Bone marrow (tissue), 2 donors: ENCODE data around the gene OR2A42.
"Not testable (repeated sequence)": the region's sequence is repeated elsewhere in the genome, so short reads cannot be mapped to it uniquely, and the experiment has no call there.

ENCODE experiments used
- DNase-seq, 2 donors: peaks; one replicate each; lab custom pipeline; 2025; lab: John Stamatoyannopoulos, UW

Gene OR2A42, protein sequence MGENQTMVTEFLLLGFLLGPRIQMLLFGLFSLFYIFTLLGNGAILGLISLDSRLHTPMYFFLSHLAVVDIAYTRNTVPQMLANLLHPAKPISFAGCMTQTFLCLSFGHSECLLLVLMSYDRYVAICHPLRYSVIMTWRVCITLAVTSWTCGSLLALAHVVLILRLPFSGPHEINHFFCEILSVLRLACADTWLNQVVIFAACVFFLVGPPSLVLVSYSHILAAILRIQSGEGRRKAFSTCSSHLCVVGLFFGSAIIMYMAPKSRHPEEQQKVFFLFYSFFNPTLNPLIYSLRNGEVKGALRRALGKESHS

DNA sequence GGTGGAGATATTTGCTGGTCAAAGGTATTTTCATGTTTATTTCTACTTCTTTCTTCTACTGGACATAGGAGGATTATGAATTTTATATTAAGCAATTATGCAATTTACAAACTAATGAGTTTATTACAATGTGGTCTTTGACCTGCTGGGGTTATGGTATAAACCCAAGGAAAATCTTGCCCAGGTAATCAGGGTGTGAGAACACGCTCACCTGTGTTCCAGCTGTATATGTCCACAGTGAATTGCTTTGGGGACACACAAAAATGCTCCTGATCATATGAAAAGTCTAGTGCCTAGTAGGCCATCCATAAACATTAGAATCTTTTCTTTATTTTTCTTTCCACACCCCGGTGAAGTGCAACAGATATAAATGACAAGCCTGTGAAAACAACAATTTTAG is at the start of gene OR2A42:
TSS of gene OR2A42 (minus strand) at position 241 of the 400 bp plus-strand sequence. CDS start 6,762 bp downstream, outside the sequence.
- DNase-seq = not testable (repeated sequence)

DNA sequence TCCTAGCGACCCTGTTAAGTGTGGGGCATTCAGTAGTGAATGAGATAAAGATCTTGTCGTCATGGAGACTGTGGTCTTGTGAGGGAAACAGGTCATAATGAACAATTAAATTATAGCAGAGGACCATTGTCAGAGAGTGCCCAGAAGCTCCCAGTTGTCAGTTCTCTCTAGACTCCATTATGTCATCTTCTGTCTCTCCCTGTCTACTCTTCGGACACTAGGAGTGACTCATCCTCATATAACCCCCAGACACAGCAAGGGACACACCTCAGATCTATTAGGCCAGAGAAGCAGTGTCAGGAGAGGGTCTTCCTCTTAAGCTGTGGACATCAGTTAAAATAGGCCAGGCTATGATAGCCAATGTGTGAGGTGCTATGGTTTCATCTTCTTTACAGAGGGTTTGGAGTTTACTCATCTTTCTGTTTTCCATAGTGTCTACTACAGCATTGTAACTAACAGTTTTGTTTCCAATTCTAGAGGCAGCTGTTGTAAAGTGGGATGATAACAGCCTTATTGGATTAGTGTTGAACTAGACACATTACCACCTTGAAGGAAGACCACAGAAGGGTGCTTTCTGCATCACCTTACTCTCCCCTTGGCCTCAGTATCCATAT is 47.9 kb upstream of the OR2A42 start:
- DNase-seq = not testable (repeated sequence)

- not testable (repeated sequence) for DNase-seq
These were observed 44.3 kb upstream of the OR2A42 start for GRCh38 chr7:144283716-144284115.

DNA sequence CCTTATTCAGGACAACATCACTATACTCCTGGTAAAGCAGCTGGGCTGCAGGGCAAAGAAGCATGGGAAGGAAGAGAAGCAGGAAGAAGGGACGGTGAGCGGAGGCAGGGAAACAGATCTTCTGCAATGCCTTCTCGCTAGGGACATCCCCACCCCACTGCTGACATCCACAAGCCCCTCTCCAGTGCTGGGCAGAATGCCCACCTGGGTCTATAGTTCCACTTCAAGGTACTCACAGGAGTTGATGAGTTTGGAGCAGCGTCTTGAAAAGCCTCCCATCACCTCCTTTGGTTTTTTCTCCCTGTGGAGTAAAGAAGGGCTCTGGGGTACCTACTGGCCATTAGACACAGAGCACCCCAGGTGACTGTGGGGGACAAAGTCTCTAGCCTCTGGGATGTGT is 43.1 kb upstream of the OR2A42 start:
- not testable (repeated sequence) for DNase-seq

DNA sequence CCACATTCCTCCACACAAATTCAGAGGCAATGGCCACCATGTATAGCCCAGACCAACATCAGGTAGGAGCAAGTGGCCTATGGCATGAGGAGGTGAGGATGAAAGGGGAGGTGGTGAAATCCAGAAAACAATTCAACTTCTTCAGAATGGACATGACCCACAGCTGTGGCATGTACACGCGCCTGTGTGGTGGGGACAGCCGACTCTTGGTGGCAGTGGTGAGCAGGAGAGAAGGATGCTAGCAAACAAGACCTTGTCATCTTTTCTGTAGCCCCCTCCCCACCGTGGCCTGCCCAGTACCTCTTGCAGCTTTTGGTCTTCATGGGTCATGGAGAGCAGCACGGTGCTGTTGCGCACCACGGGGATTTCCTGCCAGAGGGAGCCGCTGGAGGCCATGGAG is 42.6 kb upstream of the OR2A42 start:
- not testable (repeated sequence) for DNase-seq

- not testable (repeated sequence) for DNase-seq
These were observed 40.6 kb upstream of the OR2A42 start for GRCh38 chr7:144280010-144280409.

- DNase-seq = not testable (repeated sequence)
These were observed 35.9 kb upstream of the OR2A42 start for GRCh38 chr7:144275281-144275680.

- not testable (repeated sequence) for DNase-seq
These were observed 29.8 kb upstream of the OR2A42 start, which contains the start of gene CTAGE8 for GRCh38 chr7:144269188-144269587. CTAGE8 (minus strand) TSS chr7:144269288; CDS start chr7:144269250, 38 bp downstream.

GRCh38 chr7:144264692-144265091 is 25.3 kb upstream of the OR2A42 start, which contains the start of gene OR2A7:
OR2A7 (minus strand) TSS chr7:144264792; CDS start chr7:144259628, 5,164 bp downstream.
- not testable (repeated sequence) for DNase-seq

DNA sequence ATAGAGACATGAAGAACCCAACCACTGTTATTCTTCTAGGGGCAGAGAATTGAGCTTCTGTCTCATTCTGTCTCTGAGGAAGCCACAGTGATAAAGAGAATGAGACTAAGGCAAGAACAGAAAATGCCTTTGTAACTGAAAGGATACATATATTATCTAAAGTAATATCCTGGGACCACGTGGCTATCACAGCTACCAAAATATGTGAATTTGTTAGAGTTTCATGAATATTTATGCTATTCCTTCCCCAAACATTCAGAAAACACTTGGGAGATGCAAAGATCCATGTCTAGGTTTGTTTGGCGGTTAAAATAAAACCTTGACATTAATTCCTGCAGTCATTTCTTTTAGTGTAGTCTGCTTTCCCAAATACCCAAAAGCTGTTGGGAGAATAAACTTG is 22.7 kb upstream of the OR2A42 start:
- not testable (repeated sequence) for DNase-seq

- not testable (repeated sequence) for DNase-seq
These were observed 19.7 kb upstream of the OR2A42 start for GRCh38 chr7:144259067-144259466.

DNA sequence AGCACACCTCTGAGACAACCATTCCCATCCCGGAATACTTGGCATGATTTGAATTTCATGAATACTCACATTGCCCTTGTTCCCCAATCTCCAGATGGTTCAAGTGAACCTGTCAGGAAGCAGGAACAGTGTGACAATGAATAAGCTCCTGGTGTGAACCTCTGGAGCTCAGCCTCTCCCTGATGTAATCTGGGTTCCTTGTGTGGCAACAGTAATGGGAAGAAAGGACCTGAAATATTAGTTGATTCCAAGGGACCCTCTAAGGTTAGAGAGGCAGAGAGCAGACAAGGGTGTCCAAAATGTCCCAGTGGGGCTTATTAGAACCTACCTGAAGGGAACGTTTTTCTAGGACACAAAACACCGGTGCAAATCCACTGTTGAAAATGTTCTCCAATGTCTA is 16.7 kb upstream of the OR2A42 start:
- no peak for DNase-seq

GRCh38 chr7:144255471-144255897 is 16.1 kb upstream of the OR2A42 start:
- DNase-seq = no peak

- DNase-seq = not testable (repeated sequence)
These were observed 12.9 kb upstream of the OR2A42 start for GRCh38 chr7:144252307-144252706.

DNA sequence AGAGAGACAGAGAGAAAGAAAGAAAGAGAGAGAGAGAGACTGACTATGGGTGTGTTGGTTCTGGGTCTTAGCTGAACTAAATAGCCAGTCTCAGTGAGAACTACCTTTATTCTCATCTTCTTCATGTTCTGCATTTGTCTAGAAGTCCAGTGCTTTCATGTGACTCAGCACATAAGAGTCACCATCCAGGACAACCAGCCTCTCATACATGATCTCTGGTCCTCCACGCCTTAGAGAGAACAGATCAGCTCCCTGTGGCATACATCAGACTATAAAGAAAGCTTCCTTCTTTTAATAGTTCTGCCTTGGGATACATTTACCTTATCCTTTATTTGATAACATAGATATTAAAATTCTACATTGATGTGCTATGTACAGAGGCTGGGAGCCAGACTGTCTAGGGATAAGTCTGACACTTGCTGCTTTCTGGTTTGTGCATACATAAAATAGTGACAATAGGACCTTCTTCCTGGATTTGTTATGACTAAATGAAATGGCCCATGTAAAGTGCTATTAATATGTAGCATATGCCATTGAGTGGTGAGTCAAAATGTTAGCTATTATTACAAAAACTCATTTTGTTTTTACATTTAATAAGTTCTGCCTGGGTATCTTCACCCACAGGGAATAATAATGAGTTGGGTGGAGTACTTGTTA is 8.4 kb upstream of the OR2A42 start:
- DNase-seq = not testable (repeated sequence)

DNA sequence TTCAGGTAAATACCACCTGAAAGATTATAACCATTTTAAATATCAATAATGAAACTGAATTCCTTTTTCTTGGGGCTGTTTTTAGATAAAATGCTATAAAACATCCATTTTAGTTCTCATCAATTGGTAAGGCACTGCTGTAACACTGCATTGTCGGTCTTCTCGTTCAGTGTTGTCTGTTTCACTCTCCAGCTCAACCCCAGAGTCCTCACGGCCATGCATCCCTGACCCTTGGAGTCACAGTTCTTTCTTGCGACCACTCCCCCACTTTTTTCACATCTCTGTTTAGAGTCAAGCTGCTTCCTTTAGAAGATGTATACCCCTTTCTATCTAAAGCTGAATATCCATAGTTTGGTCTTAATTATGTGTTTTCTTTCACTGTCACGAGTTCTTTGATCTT is 7.6 kb upstream of the OR2A42 start:
- DNase-seq = not testable (repeated sequence)

GRCh38 chr7:144245372-144245771 is 6.0 kb upstream of the OR2A42 start:
- not testable (repeated sequence) for DNase-seq

- not testable (repeated sequence) for DNase-seq
These were observed 799 bp downstream of the OR2A42 start for GRCh38 chr7:144238530-144239082.

- not testable (repeated sequence) for DNase-seq
These were observed 6.4 kb downstream of the OR2A42 start for GRCh38 chr7:144233039-144233438.

DNA sequence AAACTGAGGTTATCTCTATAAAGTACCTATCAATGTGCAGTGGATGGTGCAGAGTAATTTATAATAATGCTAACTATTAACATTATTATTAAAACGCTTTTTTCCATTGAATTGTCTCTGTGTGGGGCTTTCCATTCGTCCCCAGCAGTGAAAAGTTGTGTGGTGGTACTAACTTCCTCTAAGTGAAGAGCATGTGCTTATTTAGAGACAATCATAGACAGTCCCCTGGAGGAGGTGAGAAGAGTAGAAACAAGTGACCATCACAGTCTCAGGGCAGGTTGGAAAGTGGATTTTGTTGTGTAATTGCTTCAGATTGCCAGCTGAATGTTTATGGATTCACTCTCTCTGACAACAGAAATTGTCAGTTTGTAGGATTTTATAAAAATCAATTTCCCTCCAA is 8.4 kb downstream of the OR2A42 start:
- DNase-seq = not testable (repeated sequence)

DNA sequence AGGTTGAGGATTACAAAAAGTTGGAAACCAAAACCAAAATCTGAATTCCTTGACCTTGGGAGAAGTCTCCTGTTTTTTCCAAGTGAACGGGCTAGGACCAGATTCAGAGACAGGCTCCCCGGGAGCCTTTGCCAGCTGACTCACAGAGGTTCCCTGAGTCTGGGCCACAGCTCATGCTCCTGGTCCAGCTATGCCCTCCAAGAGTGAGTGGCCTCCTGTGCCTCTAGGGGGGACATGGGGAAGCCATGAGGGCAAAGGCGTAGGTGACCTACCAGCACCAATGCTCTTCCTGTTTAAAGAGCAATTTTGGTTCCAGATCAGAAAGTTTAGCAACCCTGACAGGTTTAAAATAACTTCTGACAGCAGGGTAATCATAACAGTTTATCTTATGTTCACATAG is 10.6 kb downstream of the OR2A42 start:
- DNase-seq = not testable (repeated sequence)

DNA sequence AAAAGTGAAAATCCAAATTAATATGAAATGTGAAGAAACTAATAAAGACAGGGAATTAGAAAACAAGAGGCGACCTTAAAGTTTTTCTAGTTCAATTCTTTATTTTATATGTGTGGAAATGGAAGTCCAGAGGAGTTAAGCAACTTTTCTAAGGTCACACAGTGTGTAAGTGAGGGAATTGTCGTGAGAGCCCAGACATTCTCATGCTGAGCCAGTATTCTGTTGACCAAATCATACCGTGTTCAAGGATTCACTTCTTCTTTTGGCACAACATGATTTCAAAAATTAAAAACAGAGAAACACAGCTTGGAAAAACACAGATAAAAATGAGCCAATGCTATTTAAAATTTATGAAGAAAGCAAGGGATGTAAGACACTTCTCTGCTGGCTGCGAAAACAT is 12.5 kb downstream of the OR2A42 start:
- DNase-seq = not testable (repeated sequence)
